SW 1271 (cell line): Measurements from ENCODE around the gene EHBP1L1.

Experiments used
- DNase-seq, 2 experiments: peaks; one replicate each; lab custom pipeline; 2025; lab: John Stamatoyannopoulos, UW

Gene EHBP1L1

DNA sequence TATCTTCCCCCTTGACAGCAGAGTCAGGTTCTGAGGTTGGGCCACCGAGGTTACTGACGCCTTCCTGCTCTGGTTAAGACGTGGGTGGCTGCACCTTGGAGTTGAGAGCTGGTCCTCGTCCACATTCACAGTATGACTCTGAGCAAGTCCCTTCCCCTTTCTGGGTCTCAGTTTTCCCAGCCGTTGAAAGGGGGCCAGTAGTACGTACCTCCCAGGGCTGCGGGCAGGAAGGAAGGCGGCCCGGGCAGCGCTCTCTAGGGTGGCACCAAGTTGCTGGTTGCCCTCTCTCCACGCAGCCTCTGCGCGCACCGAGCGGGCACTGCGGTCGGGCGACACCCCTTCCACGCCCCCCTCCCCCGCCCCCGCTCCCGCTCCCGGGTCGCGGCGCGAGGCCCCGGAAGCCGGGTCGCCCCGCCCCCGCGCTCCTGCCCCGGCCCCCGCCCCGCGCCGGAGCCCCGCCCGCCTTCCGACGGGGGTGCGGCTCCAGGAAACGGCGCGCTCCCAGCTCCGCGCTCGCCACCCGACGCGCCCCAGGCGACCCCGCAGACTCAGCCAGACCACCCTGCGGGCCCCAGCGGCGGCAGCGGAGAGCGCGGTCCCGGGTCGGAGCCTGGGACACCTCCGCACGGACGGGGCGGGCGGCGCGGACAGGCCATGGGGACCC lies at the start of gene EHBP1L1:
Gene EHBP1L1, plus strand, starts transcription at position 486 of the 664 bp plus-strand sequence. CDS start 250 bp downstream, outside the sequence.
- DNase-seq: peak in 1 of 2 experiments; percentile 62

DNA sequence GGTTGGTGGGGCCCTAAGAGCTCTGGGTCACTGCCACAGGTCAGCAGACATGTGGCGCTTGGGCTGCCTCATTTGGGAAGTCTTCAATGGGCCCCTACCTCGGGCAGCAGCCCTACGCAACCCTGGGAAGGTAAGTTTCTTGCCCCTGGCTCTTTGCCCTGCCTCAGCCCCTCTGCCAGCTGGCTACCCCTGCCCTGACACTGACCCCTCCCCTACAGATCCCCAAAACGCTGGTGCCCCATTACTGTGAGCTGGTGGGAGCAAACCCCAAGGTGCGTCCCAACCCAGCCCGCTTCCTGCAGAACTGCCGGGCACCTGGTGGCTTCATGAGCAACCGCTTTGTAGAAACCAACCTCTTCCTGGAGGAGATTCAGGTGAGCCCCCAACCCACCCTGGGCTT lies 49.1 kb upstream of the EHBP1L1 start:
- DNase-seq: no peak

DNA sequence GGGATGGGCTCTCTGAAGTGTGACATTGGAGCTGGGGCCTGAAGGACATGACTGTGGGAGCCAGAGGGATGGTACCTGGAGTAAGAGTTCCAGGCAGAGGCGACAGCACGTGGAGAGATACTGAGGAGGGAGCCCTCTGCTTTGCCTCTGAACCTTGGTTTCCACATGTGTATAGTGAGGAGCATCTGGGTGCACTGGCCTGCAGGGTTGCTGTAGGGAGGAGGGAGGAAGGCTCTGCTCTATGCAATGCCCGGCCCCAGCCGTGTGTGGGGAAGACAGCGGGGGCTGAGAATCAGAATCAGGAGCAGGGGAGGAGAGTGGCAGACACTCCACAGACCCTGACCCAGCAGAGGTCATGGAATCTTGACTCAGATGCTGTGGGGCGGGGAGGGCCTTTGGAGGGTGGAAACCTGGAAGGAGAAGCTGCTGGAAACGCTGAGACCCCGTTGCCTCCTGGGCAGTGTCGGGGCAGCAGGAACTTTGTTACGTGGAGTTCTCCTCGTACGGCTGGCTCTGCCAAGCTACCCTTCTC lies 47.0 kb upstream of the EHBP1L1 start:
- no peak for DNase-seq

DNA sequence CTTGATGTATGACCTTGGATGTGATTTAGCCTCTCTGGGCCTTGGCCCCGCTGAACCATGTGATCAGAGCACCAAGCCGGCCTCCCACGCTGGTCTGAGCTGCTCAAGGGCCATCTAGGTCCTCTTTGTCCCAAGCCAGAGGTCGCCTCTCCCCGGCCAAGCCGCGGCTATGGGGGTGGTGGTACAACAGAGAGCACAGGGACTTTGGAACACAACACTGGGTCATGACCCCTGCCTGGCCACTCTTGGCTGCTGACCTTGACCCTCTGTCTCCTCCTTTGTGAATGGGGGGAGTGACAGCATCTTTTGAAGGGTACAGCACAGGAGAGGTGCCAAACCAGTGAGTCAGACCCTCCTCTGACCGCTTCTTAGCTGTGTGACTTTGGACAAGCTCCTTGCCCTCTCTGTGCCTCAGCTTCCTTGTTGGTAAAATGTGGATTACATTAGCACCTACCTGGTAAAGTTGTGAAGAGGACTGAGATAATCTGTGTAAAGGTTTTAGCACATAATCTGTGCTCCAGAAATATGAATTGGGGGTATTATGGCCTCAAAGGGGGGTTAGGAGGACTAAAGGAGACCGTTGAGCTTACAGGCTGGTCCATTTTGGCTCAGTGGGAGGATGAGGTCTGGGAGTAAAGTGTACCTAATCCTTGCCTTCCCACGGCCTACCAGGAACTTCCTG lies 46.2 kb upstream of the EHBP1L1 start:
- no peak for DNase-seq

DNA sequence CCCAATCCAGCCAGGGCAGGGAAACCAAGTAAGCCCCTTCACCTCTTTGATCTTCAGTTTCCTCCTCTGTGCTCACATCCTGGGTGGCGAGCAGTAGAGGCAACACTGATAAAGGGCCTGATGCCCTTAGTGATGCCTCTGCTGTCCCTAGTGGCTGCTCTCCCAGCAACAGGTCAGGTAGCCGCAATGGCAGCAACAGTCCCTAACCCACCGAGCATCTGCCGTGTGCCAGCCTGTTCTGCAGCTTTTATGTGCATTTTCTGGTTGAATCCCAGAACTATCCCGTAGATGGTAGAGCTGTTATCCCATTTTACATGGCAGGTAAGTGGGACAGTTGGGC lies 45.7 kb upstream of the EHBP1L1 start:
- peak in 1 of 2 experiments; percentile 16 for DNase-seq

DNA sequence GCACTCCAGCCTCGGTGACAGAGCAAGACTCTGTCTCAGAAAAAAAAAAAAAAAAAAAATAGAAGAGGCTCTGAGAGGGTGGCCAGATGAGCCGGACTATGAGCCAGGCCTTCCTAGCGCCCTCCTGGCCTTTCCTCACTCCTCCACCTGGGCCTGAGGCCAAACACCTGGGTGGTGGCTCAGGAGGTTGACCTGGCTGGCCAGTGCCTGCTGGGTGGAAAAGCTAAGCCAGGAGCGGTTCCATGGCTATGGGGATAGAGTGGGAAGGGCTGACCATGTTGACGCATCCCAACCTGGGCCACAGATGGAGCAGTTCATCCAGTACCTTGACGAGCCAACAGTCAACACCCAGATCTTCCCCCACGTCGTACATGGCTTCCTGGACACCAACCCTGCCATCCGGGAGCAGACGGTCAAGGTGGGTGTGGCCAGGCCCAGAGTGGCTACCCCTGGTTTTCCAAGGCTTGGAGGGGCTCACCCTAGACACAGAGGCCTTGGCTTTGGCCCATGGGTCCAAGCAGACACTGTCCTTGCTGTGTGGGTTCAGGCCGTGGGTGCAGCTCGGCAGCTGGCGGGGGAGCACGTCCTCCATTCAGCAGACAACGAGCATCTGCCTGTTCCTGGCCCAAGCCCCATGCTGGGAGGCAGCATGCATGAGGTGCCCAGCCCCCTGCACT lies 43.3 kb upstream of the EHBP1L1 start:
- no peak for DNase-seq

DNA sequence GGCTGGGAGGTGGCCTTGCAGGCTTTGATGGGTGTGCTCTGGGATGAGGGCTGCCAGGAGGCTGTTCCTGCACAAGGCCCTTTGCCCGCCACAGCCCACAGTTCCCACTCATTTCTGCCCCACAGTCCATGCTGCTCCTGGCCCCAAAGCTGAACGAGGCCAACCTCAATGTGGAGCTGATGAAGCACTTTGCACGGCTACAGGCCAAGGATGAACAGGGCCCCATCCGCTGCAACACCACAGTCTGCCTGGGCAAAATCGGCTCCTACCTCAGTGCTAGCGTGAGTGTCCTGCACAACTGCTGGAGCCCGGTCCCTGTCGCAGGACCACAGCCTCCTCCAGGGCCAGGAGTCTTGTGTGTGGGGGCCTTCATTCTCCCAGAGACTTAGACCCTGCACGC lies 40.8 kb upstream of the EHBP1L1 start:
- no peak for DNase-seq

DNA sequence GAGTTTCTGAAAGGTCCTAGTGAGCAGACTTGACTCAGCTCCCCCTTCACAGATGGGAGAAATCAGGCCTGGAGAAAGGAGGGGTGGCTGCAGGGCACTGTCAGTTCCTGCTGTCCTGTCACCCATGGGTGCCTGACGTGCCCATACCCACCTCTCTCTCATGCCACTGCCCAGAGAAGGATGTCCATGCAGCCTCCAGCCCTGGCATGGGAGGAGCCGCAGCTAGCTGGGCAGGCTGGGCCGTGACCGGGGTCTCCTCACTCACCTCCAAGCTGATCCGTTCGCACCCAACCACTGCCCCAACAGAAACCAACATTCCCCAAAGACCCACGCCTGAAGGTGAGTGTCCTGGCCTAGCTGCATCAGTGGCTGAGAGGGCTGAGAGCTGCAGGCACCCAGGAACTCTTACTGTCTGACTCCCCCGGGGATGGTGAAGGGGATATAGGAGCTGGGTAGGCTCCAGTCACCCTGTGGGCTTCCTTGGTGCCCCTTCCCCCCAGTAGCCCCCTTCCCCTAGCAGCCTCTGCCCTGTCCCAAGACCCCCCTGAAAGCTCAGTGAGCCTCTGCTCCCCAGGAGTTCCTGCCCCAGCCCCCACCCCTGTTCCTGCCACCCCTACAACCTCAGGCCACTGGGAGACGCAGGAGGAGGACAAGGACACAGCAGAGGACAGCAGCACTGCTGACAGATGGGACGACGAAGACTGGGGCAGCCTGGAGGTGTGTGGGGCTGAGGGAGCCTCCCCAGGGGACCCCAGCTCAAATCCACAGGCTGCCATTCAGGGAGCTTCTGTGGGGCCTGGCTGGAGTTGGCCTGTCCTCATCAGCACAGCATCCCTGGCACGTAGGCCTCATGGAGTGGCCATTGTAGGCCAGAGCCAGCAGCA lies 39.2 kb upstream of the EHBP1L1 start:
- DNase-seq: no peak

DNA sequence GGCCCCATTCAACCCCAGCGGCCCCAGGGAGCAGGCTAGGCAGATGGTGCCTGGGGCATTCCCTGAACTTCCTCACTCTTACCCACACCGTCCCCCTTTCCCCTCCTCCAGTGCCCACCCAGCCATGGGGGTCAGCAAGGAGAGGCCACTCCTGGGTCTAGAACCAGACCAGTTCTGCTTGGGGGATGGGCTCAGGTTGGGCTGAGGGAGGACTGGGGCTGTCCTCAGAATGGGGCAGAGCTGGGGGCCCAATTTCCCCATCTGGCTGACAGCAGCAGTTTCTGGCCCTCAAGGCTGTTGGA lies 38.6 kb upstream of the EHBP1L1 start:
- DNase-seq: no peak

DNA sequence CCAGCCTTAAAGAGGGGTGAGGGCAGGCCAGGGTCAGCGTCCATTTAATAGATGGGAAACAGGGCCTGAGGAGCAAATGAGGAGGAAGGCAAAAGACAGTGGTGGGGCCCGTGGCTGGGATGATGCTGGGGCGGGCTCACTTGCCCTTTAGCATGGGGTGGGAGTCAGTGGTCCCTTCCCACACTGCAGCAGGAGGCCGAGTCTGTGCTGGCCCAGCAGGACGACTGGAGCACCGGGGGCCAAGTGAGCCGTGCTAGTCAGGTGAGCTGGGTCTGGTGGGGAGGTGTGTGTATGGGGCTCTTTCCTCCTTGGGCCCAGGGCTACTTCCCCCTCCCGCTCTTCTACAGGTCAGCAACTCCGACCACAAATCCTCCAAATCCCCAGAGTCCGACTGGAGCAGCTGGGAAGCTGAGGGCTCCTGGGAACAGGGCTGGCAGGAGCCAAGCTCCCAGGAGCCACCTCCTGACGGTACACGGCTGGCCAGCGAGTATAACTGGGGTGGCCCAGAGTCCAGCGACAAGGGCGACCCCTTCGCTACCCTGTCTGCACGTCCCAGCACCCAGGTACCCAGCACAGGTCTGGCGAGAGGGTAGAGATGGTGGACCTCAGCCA lies 38.1 kb upstream of the EHBP1L1 start:
- DNase-seq: no peak

DNA sequence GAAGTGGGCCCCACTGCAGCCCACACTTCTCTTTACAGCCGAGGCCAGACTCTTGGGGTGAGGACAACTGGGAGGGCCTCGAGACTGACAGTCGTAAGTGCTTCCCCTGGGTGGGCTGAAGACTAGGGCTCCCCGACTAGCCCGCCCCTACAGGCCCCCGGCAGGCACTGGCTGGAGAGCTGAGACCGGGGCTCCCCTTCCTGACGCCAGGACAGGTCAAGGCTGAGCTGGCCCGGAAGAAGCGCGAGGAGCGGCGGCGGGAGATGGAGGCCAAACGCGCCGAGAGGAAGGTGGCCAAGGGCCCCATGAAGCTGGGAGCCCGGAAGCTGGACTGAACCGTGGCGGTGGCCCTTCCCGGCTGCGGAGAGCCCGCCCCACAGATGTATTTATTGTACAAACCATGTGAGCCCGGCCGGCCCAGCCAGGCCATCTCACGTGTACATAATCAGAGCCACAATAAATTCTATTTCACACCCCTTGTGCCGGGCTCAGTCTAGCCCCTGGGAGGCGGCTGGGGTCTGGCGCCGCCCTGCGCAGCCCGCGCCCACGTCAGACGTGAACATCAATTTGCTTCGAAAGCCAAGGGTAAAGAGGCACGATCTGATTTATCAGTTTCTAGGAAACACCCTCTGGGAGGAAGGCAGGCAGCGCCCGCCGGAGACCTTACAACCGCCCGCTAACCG lies 37.5 kb upstream of the EHBP1L1 start:
- DNase-seq: no peak

DNA sequence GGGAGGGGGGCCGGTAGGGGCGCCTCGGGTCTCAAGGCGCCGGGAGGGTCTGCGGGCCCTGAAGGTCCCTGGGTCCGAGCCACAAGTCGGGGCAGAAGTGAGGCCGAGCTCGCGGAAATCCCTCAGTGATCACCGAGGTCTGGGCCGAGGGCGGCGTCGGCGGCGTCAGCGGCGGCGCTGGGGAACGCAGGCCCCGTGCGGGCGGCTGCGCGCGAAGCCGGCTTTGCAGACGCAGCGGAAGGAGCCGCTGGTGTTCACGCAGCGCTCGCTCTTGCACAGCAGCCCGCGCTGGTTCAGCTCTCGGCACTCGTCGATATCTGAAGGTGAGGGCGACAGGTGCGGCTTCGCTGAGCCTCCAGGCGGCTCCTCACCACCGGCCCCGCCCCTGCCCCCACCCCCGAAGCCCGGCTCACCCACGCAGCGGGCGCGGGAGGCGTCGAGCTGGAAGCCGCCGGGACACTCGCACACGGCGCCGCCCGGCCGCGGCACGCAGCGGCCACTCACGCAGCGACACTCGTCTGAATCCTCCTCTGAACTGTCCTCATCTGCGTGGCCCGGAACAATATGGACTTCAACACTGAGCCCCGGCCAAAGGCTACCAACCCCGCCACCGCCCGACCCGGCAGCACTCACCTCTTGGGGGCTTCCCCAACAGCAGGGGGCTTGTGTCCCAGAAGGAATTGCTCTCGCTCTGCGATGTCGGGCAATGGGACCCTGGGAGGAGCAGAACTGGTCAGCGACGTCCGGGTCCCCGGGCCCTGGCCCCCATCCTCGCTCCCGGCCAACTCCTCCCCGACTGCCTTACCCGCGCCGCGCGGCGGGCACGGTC lies 36.7 kb upstream of the EHBP1L1 start:
- DNase-seq: no peak

DNA sequence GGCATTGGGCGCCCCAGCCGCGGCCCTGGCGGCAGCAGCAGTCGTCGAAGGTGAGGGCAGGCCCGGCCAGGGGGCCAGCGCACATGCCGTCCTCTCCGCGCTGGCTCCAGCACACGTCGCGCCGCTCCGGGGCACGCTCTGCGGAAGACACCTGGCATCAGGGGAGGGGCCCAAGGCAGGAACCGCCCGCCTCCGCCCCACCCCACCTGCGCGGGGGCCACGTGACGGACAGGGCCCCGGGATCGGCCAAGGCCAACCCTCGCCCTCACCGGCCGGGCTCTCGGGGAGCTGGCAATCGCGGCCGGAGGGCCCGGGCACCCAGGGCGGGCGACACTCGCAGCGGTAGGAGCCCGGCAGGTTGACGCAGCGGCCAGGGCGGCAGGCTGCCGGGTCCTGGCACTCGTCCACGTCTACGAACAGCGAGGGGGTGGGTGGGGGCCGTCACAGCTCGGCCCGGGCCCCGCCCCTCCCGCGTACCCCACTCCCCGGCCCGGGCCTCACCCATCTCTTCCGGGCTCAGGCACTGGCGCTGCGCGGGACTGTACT lies 36.0 kb upstream of the EHBP1L1 start:
- no peak for DNase-seq

DNA sequence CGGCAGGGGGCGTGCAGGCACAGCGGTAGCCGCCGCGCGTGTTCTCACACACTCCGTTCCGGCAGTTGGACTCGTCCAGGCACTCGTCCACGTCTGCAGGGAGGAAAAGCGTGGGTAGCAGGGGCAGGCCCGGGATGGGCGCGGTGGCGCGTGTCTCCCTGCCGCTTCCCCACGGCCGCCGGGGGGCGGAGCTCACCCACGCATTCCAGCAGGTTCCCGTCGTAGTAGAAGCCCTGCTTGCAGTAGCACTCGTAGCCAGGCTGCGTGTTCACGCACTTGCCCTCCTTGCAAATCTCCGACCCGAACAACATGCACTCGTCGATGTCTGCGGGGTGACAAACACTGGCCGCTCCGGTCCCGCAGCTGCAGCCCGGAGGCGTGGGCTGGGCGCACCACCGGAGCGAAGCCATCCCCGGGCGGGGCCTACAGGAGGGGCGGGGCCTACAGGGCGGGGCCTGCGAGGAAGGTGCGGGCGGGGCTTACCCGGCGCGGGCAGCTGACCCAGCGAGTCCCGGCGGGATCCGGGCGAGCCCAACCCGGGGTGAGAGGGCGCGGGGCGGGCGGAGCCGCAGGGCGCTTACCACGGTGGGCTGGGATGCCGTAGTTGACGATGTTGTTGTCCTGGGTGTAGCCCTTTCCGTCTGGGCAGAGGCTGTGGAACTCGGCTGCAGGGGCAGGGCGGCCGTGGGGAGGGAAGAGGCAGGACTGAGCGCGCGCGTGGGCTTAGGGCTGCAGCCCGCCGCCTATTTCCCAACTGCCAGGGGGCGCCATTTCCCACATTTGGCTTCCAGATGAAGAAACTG lies 35.4 kb upstream of the EHBP1L1 start:
- peak; percentile 62 to 89 for DNase-seq

DNA sequence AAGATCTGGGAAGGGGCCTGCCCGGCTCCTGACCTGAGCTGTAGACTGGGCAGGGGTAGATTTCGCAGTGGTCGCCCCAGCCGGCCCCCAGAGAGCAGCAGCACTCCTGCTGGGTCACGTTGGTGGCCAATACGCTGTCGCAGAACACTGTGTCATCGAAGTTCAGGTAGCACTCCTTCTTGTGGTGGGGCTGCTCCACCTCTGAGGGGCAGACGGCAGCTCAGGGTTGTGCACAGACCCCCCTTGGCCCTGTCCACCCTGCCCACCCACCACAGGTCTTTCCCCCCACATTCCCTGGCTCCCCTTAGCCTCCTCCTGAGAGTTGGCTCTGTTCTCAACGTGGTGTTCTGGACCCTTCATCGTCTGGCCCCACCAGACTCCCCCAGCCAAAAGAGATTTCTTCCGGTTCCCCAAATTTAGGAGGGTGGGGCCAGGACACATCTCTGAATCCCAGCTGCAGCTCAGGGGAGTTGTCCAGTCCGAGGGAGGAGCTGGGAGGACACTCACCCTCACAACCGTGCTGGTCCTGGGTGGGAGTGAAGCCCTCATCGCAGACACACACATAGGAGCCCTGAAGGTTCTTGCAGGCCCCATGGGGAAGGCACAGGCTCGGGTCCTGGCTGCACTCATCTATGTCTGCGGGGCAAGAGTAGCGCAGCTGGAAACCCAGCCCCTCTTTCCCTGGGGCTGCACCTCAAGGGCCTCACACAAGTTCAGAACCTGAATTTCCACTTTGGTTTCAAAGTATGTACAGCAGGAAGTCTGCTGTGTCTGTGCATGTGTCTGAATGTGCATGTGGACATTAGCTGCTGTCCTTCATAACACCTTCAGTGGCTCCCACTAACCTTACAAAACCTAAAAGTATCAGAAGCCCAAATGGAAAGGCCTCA lies 34.5 kb upstream of the EHBP1L1 start:
- no peak for DNase-seq

DNA sequence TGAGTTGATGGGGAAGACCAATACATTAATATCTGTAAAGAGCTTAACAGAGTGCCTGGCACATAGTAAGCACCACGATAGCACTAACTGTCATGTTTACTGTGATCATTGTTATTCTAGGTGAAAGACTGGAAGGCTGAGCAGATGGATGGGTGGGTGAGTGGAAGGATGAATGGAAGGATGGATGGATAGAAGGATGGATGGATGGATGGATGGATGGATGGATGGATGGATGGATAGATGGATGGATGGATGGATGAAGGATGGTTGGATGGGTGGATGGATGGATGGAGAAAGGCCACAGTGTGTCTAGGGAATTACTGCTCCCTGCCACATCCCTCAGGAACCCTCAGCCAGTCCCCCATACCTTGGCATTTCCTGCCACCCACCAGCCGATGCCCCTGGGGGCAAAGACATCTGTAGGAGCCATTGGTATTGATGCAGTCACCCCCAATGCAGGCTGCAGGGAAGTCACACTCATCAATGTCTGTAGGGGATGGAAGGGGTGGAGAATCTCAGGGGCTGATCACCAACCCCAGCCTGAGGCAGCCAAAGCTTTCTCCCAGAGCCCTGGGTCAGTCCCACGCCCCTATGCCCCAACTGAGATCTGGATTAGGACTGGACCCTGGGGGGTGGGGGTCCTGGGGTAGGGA lies 33.0 kb upstream of the EHBP1L1 start:
- no peak for DNase-seq

DNA sequence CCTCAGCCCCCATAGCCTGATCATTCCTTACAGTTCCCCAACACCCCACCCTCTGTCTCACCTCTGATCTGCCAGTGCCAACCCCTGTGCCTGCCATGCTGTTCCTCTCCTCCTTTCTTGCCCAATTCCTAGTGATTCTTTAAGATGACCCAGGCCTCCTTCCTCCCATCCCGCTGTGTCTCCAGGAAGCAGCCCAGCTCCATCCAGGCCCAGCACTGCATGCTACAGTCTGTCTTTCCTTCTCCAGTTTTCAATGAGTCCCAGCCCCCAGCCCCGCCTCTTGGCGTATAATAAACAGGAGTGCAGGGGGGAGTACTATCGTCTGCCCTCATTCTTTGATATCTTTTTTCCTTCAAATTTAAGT lies 30.0 kb upstream of the EHBP1L1 start:
- no peak for DNase-seq
